CD4-positive, CD25-positive, alpha-beta regulatory T cell (primary cell): Measurements from ENCODE around the gene UBA7. TPM values are rescaled to one million over a fixed set of nuclear protein-coding genes. Genes with fewer than 3 reads are reported as not detected.

ENCODE experiments used
- ATAC-seq, 2 donors: fragments of 150-1000 bp; cut with Tn5 transposase; one replicate each; pipeline ENCODE4 v1.10.0; 2021; ENCODE audit warnings: low read depth in 2 of 2, moderate number of reproducible peaks in 2 of 2, moderate library complexity in 1 of 2
- DNase-seq, 3 donors: peaks; one replicate each; pipeline versions ENCODE4 v3.0.0 to v3.0.0-alpha.2; 2012 to 2022; ENCODE audit warnings: mixed read lengths in 1 of 3
- H3K27ac ChIP-seq: one replicate; pipeline ENCODE4 v1.7.0; 2013; ENCODE audit warnings: mild to moderate bottlenecking, low read length; ENCODE audit not compliant: insufficient read depth, poor library complexity, severe bottlenecking
- H3K27me3 ChIP-seq: one replicate; pipeline ENCODE4 v1.7.0; 2013; ENCODE audit warnings: low read length; ENCODE audit not compliant: control insufficient read depth, insufficient read depth
- H3K36me3 ChIP-seq: one replicate; pipeline ENCODE4 v1.7.0; 2013; ENCODE audit warnings: mild to moderate bottlenecking, low read length, moderate library complexity; ENCODE audit not compliant: control insufficient read depth, insufficient read depth
- H3K4me1 ChIP-seq: 2 replicates; pipeline ENCODE4 v1.7.0; 2013; ENCODE audit warnings: mild to moderate bottlenecking, low read length; ENCODE audit not compliant: insufficient read depth, control insufficient read depth, poor library complexity, severe bottlenecking
- H3K4me3 ChIP-seq: one replicate; pipeline ENCODE4 v1.7.0; 2013; ENCODE audit warnings: low read depth, mild to moderate bottlenecking, low read length, moderate library complexity
- H3K9me3 ChIP-seq, 2 experiments: 1 replicate in 1 of 2; 2 replicates in 1 of 2; pipeline ENCODE4 v1.7.0; 2013; ENCODE audit warnings: low read length in 2 of 2, mild to moderate bottlenecking in 1 of 2, moderate library complexity in 1 of 2; ENCODE audit not compliant: control insufficient read depth in 2 of 2
- H3K27ac Mint-ChIP-seq, 3 donors: one replicate each; pipeline ENCODE4 v1.8.0; 2020 to 2022; ENCODE audit warnings: mild to moderate bottlenecking in 3 of 3, mixed read lengths in 3 of 3, moderate library complexity in 2 of 3
- H3K27me3 Mint-ChIP-seq: one replicate; pipeline ENCODE4 v1.8.0; 2022; ENCODE audit warnings: mild to moderate bottlenecking, mixed read lengths
- H3K36me3 Mint-ChIP-seq: one replicate; pipeline ENCODE4 v1.8.0; 2020; ENCODE audit warnings: mixed read lengths
- H3K4me1 Mint-ChIP-seq, 4 donors: one replicate each; pipeline ENCODE4 v1.8.0; 2020 to 2022; ENCODE audit warnings: mixed read lengths in 4 of 4, mild to moderate bottlenecking in 1 of 4
- H3K4me3 Mint-ChIP-seq, 4 donors: one replicate each; pipeline ENCODE4 v1.8.0; 2020 to 2022; ENCODE audit warnings: mild to moderate bottlenecking in 4 of 4, mixed read lengths in 4 of 4, moderate library complexity in 3 of 4
- H3K9me3 Mint-ChIP-seq, 7 donors: one replicate each; pipeline ENCODE4 v1.8.0; 2020 to 2022; ENCODE audit warnings: mixed read lengths in 7 of 7, mild to moderate bottlenecking in 3 of 7, moderate library complexity in 2 of 7
- polyA plus RNA-seq, 4 donors: library from polyadenylated mRNA; unstranded; fragments of 300-500 nt; fragmentation: Illumina TruSeq; gene quantifications; one replicate each; pipeline ENCODE4 v1.2.3, GENCODE V29; 2021
- total RNA-seq: library from RNA; stranded (reverse); gene quantifications from one replicate; pipeline ENCODE4 v1.2.3, GENCODE V29; 2022

Gene UBA7
- total and polyA plus RNA-seq, 5 donors from 2014 or later = 30.6 to 201 (median 39.6) TPM

GRCh38 chr3:49793486-49794085 is 20.2 kb downstream of the UBA7 start:
- Histone ChIP-seq H3K36me3 (no peaks in the 10 kb centered on the region), H3K9me3 (no peaks in the 10 kb centered on the region), H3K27ac (no peak overlapping the region), H3K27me3 (no peaks in the 10 kb centered on the region), H3K4me1 (no peaks in the 10 kb centered on the region), H3K4me3 (no peak overlapping the region)
- Mint-ChIP-seq H3K9me3 (peaks cover 0 to 1% (median 0%) of the 10 kb centered on the region in 7 donors), H3K27me3 (peaks cover 46% of the 10 kb centered on the region), H3K36me3 (no peaks in the 10 kb centered on the region), H3K4me1 (peaks cover 0 to 19% (median 3%) of the 10 kb centered on the region in 4 donors), H3K27ac (no peak overlapping the region), H3K4me3 (no peak overlapping the region)
- ATAC-seq (no peak), DNase-seq (no peak)

DNA sequence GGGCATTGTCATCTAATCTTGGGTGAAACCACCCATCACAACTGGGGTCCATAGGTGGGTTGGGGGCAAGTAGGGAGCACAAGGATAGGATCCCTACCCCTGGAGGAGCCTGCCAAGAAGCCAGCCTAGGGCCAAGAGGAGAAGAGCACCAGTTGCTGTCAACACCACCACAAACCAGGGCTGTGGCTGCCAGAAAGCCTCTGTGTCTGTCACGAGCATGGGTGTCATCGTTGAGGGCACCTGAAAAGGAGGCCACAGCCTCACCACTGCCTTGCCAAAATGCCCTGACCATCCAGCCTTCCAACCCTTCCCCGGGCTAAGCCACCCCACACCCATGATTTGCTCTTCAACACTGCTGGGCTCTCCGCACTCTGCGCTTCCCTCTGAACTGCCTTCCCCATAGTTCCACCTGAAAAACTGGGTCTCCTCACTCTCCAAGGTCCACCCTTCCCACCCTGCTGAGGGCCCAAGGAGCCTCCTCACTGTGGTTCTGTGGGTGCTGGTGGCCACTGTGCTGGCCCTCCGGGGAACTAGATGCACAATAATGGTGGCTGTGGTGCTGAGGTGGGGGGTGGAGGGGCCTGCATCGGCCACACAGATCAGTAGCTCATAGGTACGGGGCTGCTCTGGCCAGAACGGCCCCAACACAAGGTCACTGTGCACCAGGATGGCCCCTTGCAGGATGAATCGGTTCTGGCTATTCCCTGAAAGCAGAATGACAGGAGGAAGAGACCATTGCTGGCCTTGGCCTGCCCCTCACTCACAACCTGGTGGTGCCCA is 21.2 kb downstream of the UBA7 start:
- Histone ChIP-seq H3K27me3 (no peaks in the 10 kb centered on the region), H3K4me3 (no peak overlapping the region), H3K36me3 (no peaks in the 10 kb centered on the region), H3K27ac (no peak overlapping the region), H3K4me1 (no peaks in the 10 kb centered on the region), H3K9me3 (no peaks in the 10 kb centered on the region)
- Mint-ChIP-seq H3K4me3 (no peak overlapping the region), H3K36me3 (no peaks in the 10 kb centered on the region), H3K27me3 (peaks cover 47% of the 10 kb centered on the region), H3K4me1 (peaks cover 0 to 19% (median 3%) of the 10 kb centered on the region in 4 donors), H3K9me3 (peaks cover 0 to 1% (median 0%) of the 10 kb centered on the region in 7 donors), H3K27ac (no peak overlapping the region)
- DNase-seq = no peak
- ATAC-seq = no peak

DNA sequence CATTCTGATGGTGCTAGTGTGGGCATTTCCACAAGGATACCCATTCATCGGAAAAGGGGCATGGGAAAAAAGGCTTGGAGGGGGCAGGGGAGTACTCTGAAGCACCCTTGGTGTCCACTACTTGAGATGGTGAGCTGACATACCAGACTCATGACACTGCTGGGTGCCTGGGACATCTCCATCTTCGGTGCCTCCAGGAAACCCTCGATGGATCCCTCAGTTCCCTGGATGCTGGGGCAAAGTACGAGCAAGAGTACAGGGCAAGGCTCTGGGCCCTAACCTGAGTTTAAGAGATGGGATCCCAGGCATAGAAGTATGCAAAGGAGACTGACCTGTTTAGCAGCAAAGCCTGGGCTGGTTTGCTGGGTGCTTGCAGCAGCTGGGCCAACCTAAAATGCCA is 22.2 kb downstream of the UBA7 start:
- Histone ChIP-seq H3K36me3 (no peaks in the 10 kb centered on the region), H3K27ac (no peak overlapping the region), H3K4me1 (peaks cover 9% of the 10 kb centered on the region), H3K4me3 (no peak overlapping the region), H3K9me3 (no peaks in the 10 kb centered on the region), H3K27me3 (no peaks in the 10 kb centered on the region)
- Mint-ChIP-seq H3K36me3 (no peaks in the 10 kb centered on the region), H3K27me3 (peaks cover 43% of the 10 kb centered on the region), H3K4me1 (peaks cover 2 to 24% (median 8%) of the 10 kb centered on the region in 4 donors), H3K4me3 (no peak overlapping the region), H3K27ac (no peak overlapping the region), H3K9me3 (peaks cover 0 to 1% (median 0%) of the 10 kb centered on the region in 7 donors)
- ATAC-seq (no peak), DNase-seq (no peak)

GRCh38 chr3:49790626-49791411 is 22.9 kb downstream of the UBA7 start:
- Mint-ChIP-seq H3K4me3 (peak overlapping the region in 2 of 4 donors; percentile 84 to 86), H3K27ac (peak overlapping the region in 1 of 3 donors; percentile 26), H3K36me3 (no peaks in the 10 kb centered on the region)

DNA sequence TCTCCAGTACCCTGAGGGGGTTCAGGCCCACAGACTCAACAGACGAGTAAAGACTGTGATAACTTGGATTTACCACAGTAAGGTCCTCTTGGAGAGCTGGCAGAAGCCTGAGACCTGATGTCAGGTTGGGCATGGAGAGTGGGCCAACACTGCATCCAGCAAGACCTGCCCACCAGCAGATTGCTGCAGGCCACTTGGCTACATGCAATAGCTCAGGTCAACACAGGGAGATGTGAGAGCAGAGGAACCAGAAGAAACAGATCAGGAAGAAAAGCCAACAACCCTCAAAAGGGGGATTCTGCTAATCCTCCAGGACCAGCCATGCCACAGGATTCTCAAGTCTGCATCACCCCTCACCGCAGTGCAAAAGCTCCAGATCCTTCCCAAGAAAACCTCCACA is 25.7 kb downstream of the UBA7 start:
- no peak overlapping the region for H3K27ac Mint-ChIP-seq
- H3K4me1 Mint-ChIP-seq = peaks cover 9 to 44% (median 25%) of the 10 kb centered on the region in 4 donors
- peak overlapping the region in 1 of 4 donors; percentile 43 for H3K4me3 Mint-ChIP-seq
- no peak for DNase-seq
- no peak overlapping the region for H3K4me3 ChIP-seq
- H3K27me3 Mint-ChIP-seq = peaks cover 37% of the 10 kb centered on the region
- no peak for ATAC-seq
- no peaks in the 10 kb centered on the region for H3K9me3 ChIP-seq
- no peaks in the 10 kb centered on the region for H3K27me3 ChIP-seq
- peaks cover 0 to 1% (median 0%) of the 10 kb centered on the region in 7 donors for H3K9me3 Mint-ChIP-seq
- H3K27ac ChIP-seq = no peak overlapping the region
- H3K36me3 ChIP-seq = peaks cover 6% of the 10 kb centered on the region
- H3K4me1 ChIP-seq = peaks cover 27% of the 10 kb centered on the region
- peaks cover 13% of the 10 kb centered on the region for H3K36me3 Mint-ChIP-seq

More at GRCh38 chr3:49790626-49791411, 22.9 kb downstream of the UBA7 start:
- DNase-seq = no peak
- Mint-ChIP-seq H3K9me3 (peaks cover 0 to 1% (median 0%) of the 10 kb centered on the region in 7 donors), H3K27me3 (peaks cover 42% of the 10 kb centered on the region), H3K4me1 (peaks cover 3 to 26% (median 9%) of the 10 kb centered on the region in 4 donors)
- Histone ChIP-seq H3K4me1 (peaks cover 9% of the 10 kb centered on the region), H3K27me3 (no peaks in the 10 kb centered on the region), H3K36me3 (no peaks in the 10 kb centered on the region), H3K27ac (no peak overlapping the region), H3K9me3 (no peaks in the 10 kb centered on the region), H3K4me3 (no peak overlapping the region)
- no peak for ATAC-seq

GRCh38 chr3:49787536-49787935 is 26.2 kb downstream of the UBA7 start:
- Histone ChIP-seq H3K27ac (no peak overlapping the region), H3K36me3 (peaks cover 6% of the 10 kb centered on the region), H3K27me3 (no peaks in the 10 kb centered on the region), H3K9me3 (no peaks in the 10 kb centered on the region), H3K4me1 (peaks cover 28% of the 10 kb centered on the region), H3K4me3 (no peak overlapping the region)
- H3K27ac Mint-ChIP-seq = peak overlapping the region in 2 of 3 donors; percentile 100
- ATAC-seq = no peak
- H3K9me3 Mint-ChIP-seq = peaks cover 0 to under 1% (median 0%) of the 10 kb centered on the region in 7 donors
- H3K4me1 Mint-ChIP-seq = peaks cover 9 to 42% (median 26%) of the 10 kb centered on the region in 4 donors
- peak overlapping the region; percentile 93 to 99 (median 96) for H3K4me3 Mint-ChIP-seq
- peaks cover 32% of the 10 kb centered on the region for H3K27me3 Mint-ChIP-seq
- no peak for DNase-seq
- peaks cover 13% of the 10 kb centered on the region for H3K36me3 Mint-ChIP-seq

DNA sequence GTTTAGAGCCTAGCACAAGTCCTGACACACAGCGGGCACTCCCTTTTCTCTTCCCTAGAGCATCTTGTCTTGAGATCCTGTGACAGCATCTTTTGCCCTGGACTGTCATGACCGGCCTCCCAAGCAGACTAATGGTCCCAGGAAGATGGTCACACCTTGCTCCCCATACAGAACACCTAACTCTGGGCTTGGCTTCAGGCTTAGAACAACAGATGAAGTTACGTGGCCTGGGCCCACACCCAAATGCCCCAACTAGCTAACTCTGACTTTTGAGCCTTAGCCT is 26.6 kb downstream of the UBA7 start:
- Mint-ChIP-seq H3K27me3 (peaks cover 29% of the 10 kb centered on the region), H3K36me3 (peaks cover 13% of the 10 kb centered on the region), H3K9me3 (no peaks in the 10 kb centered on the region), H3K4me3 (peak overlapping the region; percentile 93 to 99 (median 96)), H3K27ac (peak overlapping the region in 2 of 3 donors; percentile 100), H3K4me1 (peaks cover 9 to 46% (median 26%) of the 10 kb centered on the region in 4 donors)
- Histone ChIP-seq H3K4me1 (peaks cover 31% of the 10 kb centered on the region), H3K9me3 (no peaks in the 10 kb centered on the region), H3K4me3 (peak overlapping the region; percentile 73), H3K27me3 (no peaks in the 10 kb centered on the region), H3K27ac (peak overlapping the region; percentile 92), H3K36me3 (peaks cover 6% of the 10 kb centered on the region)
- DNase-seq (no peak), ATAC-seq (no peak)
